Urothelium cell line (cell line): ENCODE data around the gene KLHL2.
"Not testable (repeated sequence)": the region's sequence is repeated elsewhere in the genome, so short reads cannot be mapped to it uniquely, and the experiment has no call there.

Experiments
- DNase-seq: peaks from one replicate; pipeline ENCODE4 v3.0.0; 2011; ENCODE audit warnings: low spot score, mixed read lengths
- FAIRE-seq: peaks from 2 replicates; lab custom pipeline; 2011; peaks lifted over from hg19 to GRCh38; lab: Jason Lieb, UNC

Gene KLHL2

GRCh38 chr4:165229490-165230200, 22.3 kb downstream of the KLHL2 start:
- DNase-seq, FAIRE-seq: not testable (repeated sequence)

GRCh38 chr4:165232623-165233433, 25.5 kb downstream of the KLHL2 start:
- FAIRE-seq, DNase-seq: not testable (repeated sequence)

GRCh38 chr4:165234766-165235165, 27.4 kb downstream of the KLHL2 start:
- no peak for FAIRE-seq
- DNase-seq, result no peak

- DNase-seq, FAIRE-seq: not testable (repeated sequence)
These were observed 29.5 kb downstream of the KLHL2 start for GRCh38 chr4:165236852-165237251.

GRCh38 chr4:165238041-165238640, 30.8 kb downstream of the KLHL2 start:
- DNase-seq, FAIRE-seq: not testable (repeated sequence)

GRCh38 chr4:165240761-165241160, 33.4 kb downstream of the KLHL2 start:
- not testable (repeated sequence) for FAIRE-seq, DNase-seq

- not testable (repeated sequence) for DNase-seq, FAIRE-seq
These were observed 36.8 kb downstream of the KLHL2 start for GRCh38 chr4:165244148-165244547.

- not testable (repeated sequence) for FAIRE-seq, DNase-seq
These were observed 37.3 kb downstream of the KLHL2 start for GRCh38 chr4:165244587-165245186.

GRCh38 chr4:165248102-165248501, 40.7 kb downstream of the KLHL2 start:
- FAIRE-seq, result no peak

GRCh38 chr4:165248904-165249303, 41.5 kb downstream of the KLHL2 start:
- DNase-seq, FAIRE-seq: not testable (repeated sequence)

More at GRCh38 chr4:165248102-165248501, 40.7 kb downstream of the KLHL2 start:
- DNase-seq, result no peak

GRCh38 chr4:165254771-165255170, 47.4 kb downstream of the KLHL2 start:
- FAIRE-seq, DNase-seq: not testable (repeated sequence)

- FAIRE-seq, DNase-seq: not testable (repeated sequence)
These were observed 48.1 kb downstream of the KLHL2 start for GRCh38 chr4:165255439-165255838.

GRCh38 chr4:165256074-165256659, 48.8 kb downstream of the KLHL2 start:
- not testable (repeated sequence) for DNase-seq, FAIRE-seq

GRCh38 chr4:165259776-165260175, 52.4 kb downstream of the KLHL2 start:
- not testable (repeated sequence) for FAIRE-seq, DNase-seq

GRCh38 chr4:165262306-165262705, 54.9 kb downstream of the KLHL2 start:
- not testable (repeated sequence) for FAIRE-seq, DNase-seq

GRCh38 chr4:165263466-165263865, 56.1 kb downstream of the KLHL2 start:
- FAIRE-seq, DNase-seq: not testable (repeated sequence)

GRCh38 chr4:165269931-165270330, 62.6 kb downstream of the KLHL2 start:
- DNase-seq, FAIRE-seq: not testable (repeated sequence)

GRCh38 chr4:165273443-165273842, 66.1 kb downstream of the KLHL2 start:
- FAIRE-seq, DNase-seq: not testable (repeated sequence)

GRCh38 chr4:165275357-165275756, 68.0 kb downstream of the KLHL2 start:
- DNase-seq, FAIRE-seq: not testable (repeated sequence)

GRCh38 chr4:165279531-165279930, 72.2 kb downstream of the KLHL2 start:
- FAIRE-seq, DNase-seq: not testable (repeated sequence)
